Measurements from ENCODE around the gene RGS10.
"Not testable (repeated sequence)": the region's sequence is repeated elsewhere in the genome, so short reads cannot be mapped to it uniquely, and the experiment has no call there.

Gene RGS10

GRCh38 chr10:119466076-119466475 is 76.4 kb downstream of the RGS10 start:
- no peak for DNase-seq

- no peak for DNase-seq
Measured at GRCh38 chr10:119465085-119465484, 77.4 kb downstream of the RGS10 start.

- not testable (repeated sequence) for DNase-seq
Measured at GRCh38 chr10:119463195-119463594, 79.3 kb downstream of the RGS10 start.

DNA sequence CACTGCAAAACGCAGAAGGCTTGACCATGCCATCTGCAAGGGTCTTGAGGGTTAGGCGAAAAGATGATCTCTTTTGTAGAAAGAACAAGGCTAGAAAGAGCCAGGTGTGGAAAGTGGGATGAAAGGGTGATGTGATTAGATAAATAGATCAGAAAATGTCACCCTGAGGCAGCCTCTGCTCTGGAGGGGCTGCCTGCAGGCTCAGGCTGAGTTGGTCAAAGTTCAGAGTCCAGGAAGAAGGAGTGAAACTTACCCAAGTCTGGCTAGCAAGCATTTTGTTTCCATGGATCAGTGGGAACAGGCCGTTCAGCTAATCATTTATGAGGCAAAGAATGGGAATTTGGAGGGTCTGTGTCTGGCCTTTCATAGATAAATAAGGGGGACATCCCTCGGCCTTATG is 79.7 kb downstream of the RGS10 start:
- no peak for DNase-seq

DNA sequence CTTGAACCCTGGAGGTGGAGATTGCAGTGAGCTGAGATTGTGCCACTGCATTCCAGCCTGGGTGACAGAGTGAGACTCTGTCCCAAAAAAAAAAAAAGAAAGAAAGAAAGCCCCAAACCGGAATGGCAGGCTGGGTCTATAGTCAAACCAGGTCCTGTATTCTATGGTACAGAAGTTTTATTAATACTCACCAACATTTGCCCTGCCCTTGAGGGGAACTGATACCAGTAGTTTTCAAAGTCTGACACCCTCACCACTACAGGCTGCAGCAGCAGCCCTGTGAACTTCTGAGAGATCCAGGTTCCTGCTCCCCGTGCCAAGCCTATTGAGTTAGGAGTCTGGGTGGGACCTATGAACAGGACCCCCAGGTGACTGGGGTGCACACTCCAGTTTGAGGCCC is 80.6 kb downstream of the RGS10 start:
- no peak for DNase-seq

GRCh38 chr10:119461380-119461779 is 81.1 kb downstream of the RGS10 start:
- DNase-seq: no peak

DNA sequence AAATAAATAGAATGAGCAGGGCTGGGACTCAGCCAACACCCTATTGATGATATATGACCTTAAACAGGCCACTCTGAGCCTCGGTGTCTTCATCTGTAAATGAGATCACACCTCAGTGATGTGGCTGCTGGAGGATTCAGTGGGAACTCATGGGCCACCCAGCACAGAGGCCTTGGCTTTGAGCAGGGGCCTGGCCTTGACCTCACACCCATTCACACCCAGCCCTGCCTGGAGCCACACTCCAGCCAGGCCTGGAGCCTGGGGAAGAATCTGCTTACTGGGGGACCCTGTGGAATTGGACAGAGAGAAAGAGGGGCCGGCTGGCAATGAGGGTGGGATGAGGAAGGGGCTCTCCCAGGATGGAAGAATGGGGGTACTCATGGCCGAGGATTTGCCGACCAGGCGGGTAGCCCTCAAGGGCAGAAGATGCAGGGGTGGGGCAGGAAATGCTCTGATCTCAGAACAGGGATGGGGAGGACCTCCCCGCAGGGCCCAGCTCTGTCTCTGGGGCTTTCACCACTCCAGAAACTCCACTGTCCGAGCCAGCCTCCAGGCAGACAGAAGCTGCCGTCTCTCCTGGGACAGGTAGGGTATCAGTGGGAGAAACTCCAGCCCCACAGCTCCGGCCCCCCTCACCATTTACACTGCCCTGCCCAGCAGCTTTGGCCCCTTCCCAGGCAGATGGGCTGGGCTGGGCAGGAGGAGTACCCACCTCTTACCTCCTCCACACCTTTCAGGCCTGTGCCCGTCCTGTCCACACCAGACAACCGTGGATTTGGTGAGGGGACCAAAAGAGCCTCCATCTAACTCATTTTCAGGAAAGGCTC is 81.9 kb downstream of the RGS10 start:
- no peak for DNase-seq

DNA sequence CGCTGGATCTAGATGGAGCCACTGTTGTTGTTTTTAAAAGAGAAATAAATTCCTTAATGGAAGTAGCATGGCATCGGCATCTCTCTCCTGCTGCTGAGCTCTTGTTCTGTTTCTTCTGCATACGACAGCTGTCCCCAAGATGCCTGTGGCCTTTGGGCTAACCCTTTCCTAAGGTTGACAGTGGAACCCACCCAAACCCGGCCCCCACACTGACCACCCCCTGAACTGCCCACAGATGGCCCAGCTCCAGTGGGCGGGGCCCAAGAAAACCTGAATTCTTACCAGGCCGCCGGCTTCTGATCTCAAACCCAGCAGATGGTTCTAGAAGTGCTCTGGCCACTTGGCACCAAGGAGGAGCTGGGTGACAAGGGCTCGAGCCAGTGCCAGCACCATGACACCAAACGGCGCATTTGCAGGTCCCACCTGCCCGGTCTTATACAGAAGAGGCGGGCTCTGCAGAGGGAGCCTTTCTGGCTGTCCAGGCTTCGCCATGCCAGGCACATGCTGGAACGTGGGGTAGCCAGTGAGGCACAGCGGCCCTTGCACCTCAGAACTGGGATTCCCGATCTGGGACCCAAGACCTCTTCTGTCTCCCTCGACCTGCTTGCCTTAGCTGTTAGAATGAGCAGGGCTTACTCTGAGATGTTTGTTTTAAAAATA is 82.7 kb downstream of the RGS10 start:
- DNase-seq: no peak

DNA sequence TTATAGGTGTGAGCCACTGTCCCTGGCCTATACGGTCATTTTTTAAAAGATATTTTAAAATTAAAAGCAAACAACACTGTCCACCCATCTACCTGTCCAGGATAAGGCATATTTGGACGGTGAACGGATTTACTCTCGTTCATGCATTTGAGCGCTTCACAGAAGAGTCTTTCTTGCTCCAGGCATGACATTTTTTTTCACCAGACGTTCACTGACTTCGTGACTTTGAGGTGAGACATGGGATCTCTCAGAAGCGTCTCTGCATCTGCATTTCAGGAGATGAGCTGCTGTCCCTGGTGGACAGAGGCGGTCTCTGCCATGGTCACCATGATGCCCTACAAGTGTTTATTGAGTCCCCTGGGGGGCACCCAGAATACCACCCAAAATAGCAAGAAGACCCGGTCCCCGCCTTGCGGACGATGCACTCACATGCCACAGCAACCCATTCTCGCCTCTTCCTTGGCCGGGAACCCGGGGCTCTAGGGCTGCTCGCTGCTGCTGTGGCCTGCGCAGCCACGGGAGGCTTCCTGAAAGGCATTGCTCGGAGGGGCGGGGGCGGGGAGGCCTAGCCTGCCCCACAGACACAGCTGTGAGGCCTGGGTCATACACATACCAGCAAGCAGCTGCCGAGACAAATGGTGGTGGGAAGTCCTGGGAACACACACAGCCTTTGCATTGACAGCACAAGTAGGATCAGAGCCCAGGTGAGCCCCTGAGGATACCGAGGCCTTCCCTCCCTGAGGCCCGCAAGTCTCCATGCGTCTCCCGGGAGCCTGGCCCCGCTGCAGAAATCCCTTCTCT is 84.4 kb downstream of the RGS10 start:
- no peak for DNase-seq

GRCh38 chr10:119456435-119456810 is 86.1 kb downstream of the RGS10 start:
- DNase-seq: no peak

DNA sequence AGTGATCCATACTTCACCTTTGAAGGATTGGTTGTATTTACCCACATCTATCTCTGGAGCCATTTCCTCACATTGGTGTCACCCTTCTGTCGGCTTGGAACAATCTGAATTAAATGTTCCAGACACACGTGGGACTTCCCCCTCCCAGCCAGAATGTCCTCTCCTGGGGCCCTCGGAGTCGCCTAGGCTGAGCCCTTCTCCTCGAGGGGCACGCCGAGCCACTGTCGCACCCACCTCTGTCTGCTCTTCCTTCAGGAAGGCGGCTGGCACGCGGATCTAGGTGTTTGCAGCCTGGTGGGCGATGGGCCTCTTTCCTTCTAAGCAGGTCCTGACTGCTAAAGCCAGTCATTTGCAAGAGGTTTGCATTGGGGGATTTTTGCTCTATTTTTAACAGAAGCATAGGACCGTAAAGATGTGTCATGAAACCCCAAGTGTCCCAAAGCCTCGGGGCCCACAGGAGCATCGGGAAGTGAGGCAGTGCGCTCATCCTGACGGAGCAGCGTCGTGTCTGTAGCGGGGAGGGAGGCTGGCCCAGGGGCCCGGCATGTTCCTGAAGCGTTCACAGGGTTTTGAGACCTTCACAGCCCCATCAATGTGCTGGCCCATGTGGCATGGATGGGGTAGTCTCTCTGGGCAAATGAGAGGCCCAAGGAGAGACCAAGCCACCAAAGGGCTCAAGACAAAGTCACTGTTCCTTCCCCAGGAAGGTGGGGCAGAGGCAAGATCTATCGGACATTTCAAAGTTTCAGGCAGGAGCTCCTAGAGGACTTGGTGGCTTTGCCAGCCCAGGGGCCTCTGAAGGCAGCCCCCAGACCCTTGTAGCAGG is 86.7 kb downstream of the RGS10 start:
- DNase-seq: no peak

GRCh38 chr10:119454990-119455389 is 87.5 kb downstream of the RGS10 start:
- DNase-seq: no peak

GRCh38 chr10:119454316-119454715 is 88.2 kb downstream of the RGS10 start:
- no peak for DNase-seq

DNA sequence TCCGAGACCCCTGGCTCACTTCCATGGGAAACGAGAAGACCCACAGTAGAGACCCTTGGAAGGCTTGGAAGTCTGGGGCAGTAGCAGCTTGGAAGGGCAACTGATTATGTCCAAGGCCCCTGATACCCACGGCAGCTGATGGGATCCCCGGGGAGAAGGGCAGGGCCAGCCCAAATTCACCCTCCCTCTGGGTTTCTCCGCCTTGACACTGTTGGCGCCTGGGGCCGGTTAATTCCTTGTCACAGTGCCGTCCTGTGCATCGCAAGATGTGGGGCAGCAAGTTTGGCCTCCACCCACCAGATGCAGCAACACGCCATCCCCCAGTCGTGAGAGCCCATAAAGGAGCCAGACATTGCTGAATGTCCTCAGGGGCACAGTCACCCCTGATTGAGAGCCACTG is 89.2 kb downstream of the RGS10 start:
- DNase-seq: no peak

- DNase-seq: no peak
Measured at GRCh38 chr10:119452396-119452795, 90.1 kb downstream of the RGS10 start.

DNA sequence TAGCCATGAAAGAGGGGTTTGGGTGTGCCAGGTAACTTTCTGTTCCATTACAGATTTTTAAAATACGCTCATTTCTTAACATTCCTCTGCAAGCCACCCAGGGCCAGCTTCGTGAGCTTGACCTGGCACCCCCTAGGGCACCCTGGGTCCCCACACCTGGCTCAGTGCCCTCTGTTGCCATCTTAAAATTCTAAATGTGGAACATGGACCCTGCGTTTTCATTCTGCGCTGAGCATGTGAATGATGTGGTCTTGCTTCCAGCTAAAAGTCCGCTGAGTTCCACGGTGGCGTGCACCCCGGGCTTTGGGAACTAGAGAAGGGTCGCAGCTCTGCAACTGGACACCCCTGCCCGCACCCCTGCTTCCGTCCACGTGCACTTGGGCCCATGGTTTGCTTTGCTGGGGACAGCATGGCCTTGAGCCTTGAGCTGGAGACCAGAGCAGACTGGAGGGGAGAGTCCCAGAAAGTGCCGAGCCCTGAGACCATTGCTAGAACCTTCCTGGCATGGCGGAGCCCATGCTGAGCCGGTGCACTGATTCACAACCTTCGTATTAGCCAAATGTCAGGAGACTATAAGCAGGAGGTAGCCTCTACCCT is 91.1 kb downstream of the RGS10 start:
- DNase-seq: no peak

- DNase-seq: no peak
Measured at GRCh38 chr10:119450606-119451299, 91.8 kb downstream of the RGS10 start.

Data from T1000 (cell line).